ENCODE results near the gene TRIL. TPM values are rescaled to one million over a fixed set of nuclear protein-coding genes. Genes with fewer than 3 reads are reported as not detected.

Gene TRIL
- total and polyA plus RNA-seq, 2 of the 4 experiments (the other 2 are of a cell fraction): under 0.01 to 0.09 TPM

- TF ChIP-seq MAFK (IDR thresholded peaks at IDR 0.05; ENCODE audit: low read depth, low read length): no peak
Observed at GRCh38 chr7:28986028-28986764, 28.1 kb upstream of the TRIL start (continued).

- no TSS peak for BruUV-seq (replicated peaks)
- DNase-seq (peak; percentile 85), ATAC-seq (ENCODE audit: low read depth) (peak; percentile 77)
- in situ Hi-C loops (cut with MboI; ENCODE audit: low sequenced_read_pairs): no loop called here
- H3K4me2 ChIP-seq (ENCODE audit: low read depth, low read length): peak overlapping the region; percentile 69
- H3K27ac ChIP-seq (ENCODE audit: insufficient read depth, low read length): peak overlapping the region; percentile 94
- ChIA-PET POLR2A (ENCODE audit: unreplicated experiment) (no interaction called here), CTCF (interaction anchor here (0.6 to 1.2 kb wide), 2 partner anchors 28 to 1295 kb away, joined by 3 to 6 read pairs; no protein-coding TSS in a partner anchor)
- peak overlapping the region; percentile 87 for H3K18ac ChIP-seq (ENCODE audit: low read depth, low read length)
- H4K8ac ChIP-seq (ENCODE audit: low read depth in 2 of 2, low read length in 2 of 2): peak overlapping the region; percentile 54 to 79; a peak in 3 of 4 replicates
- no peaks in the 10 kb centered on the region for H3K27me3 ChIP-seq (ENCODE audit: control insufficient read depth, insufficient read depth, low read length)
- H3K4me3 ChIP-seq (ENCODE audit: insufficient read depth, low read depth, low read length): no peak overlapping the region
- H2BK20ac ChIP-seq (ENCODE audit: low read depth, low read length): no peak overlapping the region
- no peak overlapping the region for H2AK9ac ChIP-seq (replicated peaks; ENCODE audit: low read depth, low read length, poor library complexity)
- peaks cover 15% of the 10 kb centered on the region for H3K9me1 ChIP-seq (ENCODE audit: insufficient read depth, low read length)
- H2BK15ac ChIP-seq (ENCODE audit: low read depth, low read length): peak overlapping the region; percentile 59; the same call in 1 of the 3 replicates
- no peak overlapping the region for H3K9ac ChIP-seq (ENCODE audit: low read depth, low read length)
- peaks cover 22% of the 10 kb centered on the region for H3K4me1 ChIP-seq (ENCODE audit: control insufficient read depth, insufficient read depth, low read length)
- peak overlapping the region; percentile 87 for H2AFZ ChIP-seq (replicated peaks; ENCODE audit: low read length, poor library complexity)
- peak overlapping the region; percentile 63 for H2AK5ac ChIP-seq (ENCODE audit: low read depth, low read length)
- no peaks in the 10 kb centered on the region for H3K79me1 ChIP-seq (ENCODE audit: low read depth in 1 of 2, low read length in 2 of 2)
- H3K36me3 ChIP-seq (ENCODE audit: control insufficient read depth, insufficient read depth, low read length): no peaks in the 10 kb centered on the region
- peak overlapping the region; percentile 73; the same call in 1 of the 2 replicates for H3K4ac ChIP-seq (ENCODE audit: low read depth, low read length)
- peak overlapping the region; percentile 79 for H4K91ac ChIP-seq (ENCODE audit: insufficient read depth, low read depth, low read length)
- no CpG with 5 or more reads among the region's 4 CpGs for WGBS, 2 experiments (ENCODE audit: extremely low coverage in 2 of 2, insufficient read length in 1 of 2)
- TF ChIP-seq RCOR1 (IDR thresholded peaks at IDR 0.05; ENCODE audit: insufficient replicate concordance, low read length) (no peak), FOS (IDR thresholded peaks at IDR 0.05; ENCODE audit: low read depth, low read length) (peak; percentile 42; the same call in 1 of the 2 replicates), MAFK (IDR thresholded peaks at IDR 0.05; ENCODE audit: low read depth, low read length) (peak; percentile 34), RAD21 (IDR thresholded peaks at IDR 0.05; ENCODE audit: low read length) (no peak), CHD1 (IDR thresholded peaks at IDR 0.05; ENCODE audit: low read depth, low read length) (no peak), SMC3 (IDR thresholded peaks at IDR 0.05; ENCODE audit: low read depth, low read length) (no peak), POLR2A (IDR thresholded peaks at IDR 0.05; ENCODE audit: low read depth, low read length) (no peak), NFE2L2 (IDR thresholded peaks at IDR 0.05; ENCODE audit: low read depth, low read length) (peak; percentile 91)
- intact Hi-C loops (cut with micrococcal nuclease): no loop called here
- H4K20me1 ChIP-seq (ENCODE audit: insufficient read depth, low read length): no peaks in the 10 kb centered on the region
- H2BK120ac ChIP-seq (ENCODE audit: low read depth, low read length): peak overlapping the region; percentile 85
- H4K5ac ChIP-seq (ENCODE audit: low read depth, low read length): peak overlapping the region; percentile 71
- H3K23ac ChIP-seq (ENCODE audit: low read depth, low read length): no peak overlapping the region
- 0 out of 2 replicates have a peak overlapping the region, but pooled peaks have one; percentile 28 for H3K14ac ChIP-seq (replicated peaks; ENCODE audit: low read depth, low read length)
- no peaks in the 10 kb centered on the region for H3K9me3 ChIP-seq (ENCODE audit: control insufficient read depth, insufficient read depth, low read length)
- H3K56ac ChIP-seq (ENCODE audit: extremely low read depth, insufficient read depth, low read length): no peak overlapping the region
- H2BK5ac ChIP-seq (ENCODE audit: low read depth, low read length, poor library complexity, severe bottlenecking): peak overlapping the region; percentile 79
- dilution Hi-C loops (cut with HindIII; ENCODE audit: low sequenced_read_pairs, unreplicated experiment): no loop called here
Observed at GRCh38 chr7:28984631-28985030, 26.5 kb upstream of the TRIL start.
